Measurements from ENCODE around the gene DGUOK. TPM values are rescaled to one million over a fixed set of nuclear protein-coding genes. Genes with fewer than 3 reads are reported as not detected.

DGUOK gene
- total RNA-seq, 1 experiment from 2014 or later, result 100 TPM

GRCh38 chr2:73907840-73908452, 18.7 kb upstream of the DGUOK start:
- Histone ChIP-seq H3K9me2 (ENCODE audit: insufficient read depth) (no peaks in the 10 kb centered on the region), H3K27me3 (ENCODE audit: insufficient read depth, low read length) (no peaks in the 10 kb centered on the region), H3K9me3 (ENCODE audit: control insufficient read depth in 1 of 2, insufficient read depth in 1 of 2, low read depth in 1 of 2, low read length in 2 of 2) (no peaks in the 10 kb centered on the region), H3K4me1 (ENCODE audit: control insufficient read depth in 1 of 2, insufficient read depth in 2 of 2, low read length in 2 of 2) (no peaks in the 10 kb centered on the region), H3K4me3 (replicated peaks in 1 of 2; ENCODE audit: low read depth in 1 of 2, low read length in 2 of 2) (no peak overlapping the region), H3K9ac (ENCODE audit: low read length) (no peak overlapping the region), H3K36me3 (ENCODE audit: control insufficient read depth in 1 of 2, insufficient read depth in 2 of 2, low read length in 2 of 2) (no peaks in the 10 kb centered on the region), H3K79me2 (ENCODE audit: insufficient read depth, low read length) (no peaks in the 10 kb centered on the region), H3K4me2 (ENCODE audit: low read length) (no peak overlapping the region), H2AFZ (ENCODE audit: low read depth, low read length, poor library complexity, severe bottlenecking) (no peak overlapping the region), H3K27ac (ENCODE audit: low read depth, low read length) (no peak overlapping the region), H4K20me1 (ENCODE audit: insufficient read depth) (no peaks in the 10 kb centered on the region)
- ATAC-seq (peak; percentile 81), DNase-seq (ENCODE audit: low read depth, low spot score) (no peak)
- POLR2A ChIA-PET, result no interaction called here
- intact Hi-C loops (cut with micrococcal nuclease), result no loop called here
- peak; percentile 71 for TF ChIP-seq RAD21 (IDR thresholded peaks at IDR 0.05; ENCODE audit: low read depth)
- TF ChIP-seq CTCF (IDR thresholded peaks at IDR 0.05 in 2 of 3, conservative IDR thresholded peaks at IDR 0.05 in 1 of 3; ENCODE audit: borderline replicate concordance in 1 of 3, insufficient read depth in 1 of 3, low read depth in 2 of 3, low read length in 2 of 3), result peak; percentile 29 to 56 (median 38); a peak in 5 of 6 replicates
- TF ChIP-seq MAX (IDR thresholded peaks at IDR 0.05), result no peak
- CTCF ChIA-PET, result interaction anchor here (0.6 to 1.3 kb wide), 4 partner anchors 9 to 243 kb away, joined by 3 to 6 read pairs (median 4); no protein-coding TSS in a partner anchor
- BruUV-seq (replicated peaks), result no TSS peak
- RAD21 ChIA-PET (ENCODE audit: low non-redundant PET in 1 of 2, low total read pairs in 2 of 2, uncharacterized antibody in 2 of 2, unreplicated experiment in 2 of 2), result interaction anchor here in 1 of 2 experiments (0.7 kb wide), 1 partner anchor 239 kb away, joined by 3 read pairs; no protein-coding TSS in a partner anchor

- POLR2A ChIA-PET, result no interaction called here
- Histone ChIP-seq H3K9ac (ENCODE audit: low read length) (no peak overlapping the region), H3K9me2 (ENCODE audit: insufficient read depth) (no peaks in the 10 kb centered on the region), H3K36me3 (ENCODE audit: control insufficient read depth in 1 of 2, insufficient read depth in 2 of 2, low read length in 2 of 2) (no peaks in the 10 kb centered on the region), H3K4me2 (ENCODE audit: low read length) (no peak overlapping the region), H3K79me2 (ENCODE audit: insufficient read depth, low read length) (no peaks in the 10 kb centered on the region), H2AFZ (ENCODE audit: low read depth, low read length, poor library complexity, severe bottlenecking) (no peak overlapping the region), H3K27me3 (ENCODE audit: insufficient read depth, low read length) (no peaks in the 10 kb centered on the region), H4K20me1 (ENCODE audit: insufficient read depth) (no peaks in the 10 kb centered on the region), H3K9me3 (ENCODE audit: control insufficient read depth in 1 of 2, insufficient read depth in 1 of 2, low read depth in 1 of 2, low read length in 2 of 2) (no peaks in the 10 kb centered on the region), H3K4me1 (ENCODE audit: control insufficient read depth in 1 of 2, insufficient read depth in 2 of 2, low read length in 2 of 2) (no peaks in the 10 kb centered on the region), H3K27ac (ENCODE audit: low read depth, low read length) (no peak overlapping the region), H3K4me3 (replicated peaks in 1 of 2; ENCODE audit: low read depth in 1 of 2, low read length in 2 of 2) (no peak overlapping the region)
- intact Hi-C loops (cut with micrococcal nuclease), result no loop called here
- no peak for DNase-seq (ENCODE audit: low read depth, low spot score)
- CTCF ChIA-PET, result no interaction called here
- no peak for ATAC-seq
- RAD21 ChIA-PET (ENCODE audit: low non-redundant PET in 1 of 2, low total read pairs in 2 of 2, uncharacterized antibody in 2 of 2, unreplicated experiment in 2 of 2), result no interaction called here
- BruUV-seq (replicated peaks), result no TSS peak
- TF ChIP-seq FOSL1 (IDR thresholded peaks at IDR 0.05; ENCODE audit: low read depth) (no peak), ELF1 (IDR thresholded peaks at IDR 0.05; ENCODE audit: borderline replicate concordance, low read depth) (no peak), TCF7L2 (IDR thresholded peaks at IDR 0.05; ENCODE audit: borderline replicate concordance, extremely low read depth, insufficient read depth, insufficient read length) (no peak), JUND (IDR thresholded peaks at IDR 0.05) (no peak), EGR1 (IDR thresholded peaks at IDR 0.05; ENCODE audit: low read depth) (no peak), ZBTB33 (IDR thresholded peaks at IDR 0.05; ENCODE audit: extremely low read depth, insufficient replicate concordance, low read length) (no peak), POLR2A (IDR thresholded peaks at IDR 0.05; ENCODE audit: borderline replicate concordance, extremely low read depth, insufficient read depth, insufficient read length) (no peak), SP1 (IDR thresholded peaks at IDR 0.05; ENCODE audit: low read depth) (no peak), SIN3A (IDR thresholded peaks at IDR 0.05; ENCODE audit: low read depth) (no peak), MAX (IDR thresholded peaks at IDR 0.05) (no peak), ZFX (IDR thresholded peaks at IDR 0.05) (no peak)
These were observed 17.7 kb upstream of the DGUOK start for GRCh38 chr2:73908689-73909652.

Measured in HCT116 (cell line).